Choroid plexus epithelial cell (primary cell): Measurements from ENCODE around the gene PRTFDC1.

Experiments
- DNase-seq: peaks from one replicate; pipeline ENCODE4 v3.0.0-alpha.2; 2010; ENCODE audit warnings: low read depth
- H3K4me3 ChIP-seq: 2 replicates; pipeline ENCODE4 v1.5.1; 2011; ENCODE audit warnings: low read depth, mild to moderate bottlenecking, control low read depth, low read length, moderate library complexity
- CTCF ChIP-seq: conservative IDR thresholded peaks from 2 replicates; pipeline ENCODE4 v1.5.1; 2011; ENCODE audit warnings: low read depth, mild to moderate bottlenecking, control low read depth, inconsistent platforms, low read length, moderate library complexity

The PRTFDC1 gene

GRCh38 chr10:24853661-24854060 is 98.7 kb downstream of the PRTFDC1 start:
- DNase-seq: no peak
- H3K4me3 ChIP-seq: no peak overlapping the region
- TF ChIP-seq CTCF: no peak

- H3K4me3 ChIP-seq: no peak overlapping the region
- TF ChIP-seq CTCF: no peak
- DNase-seq: peak; percentile 89
Observed at GRCh38 chr10:24851629-24852028, 100.8 kb downstream of the PRTFDC1 start.

GRCh38 chr10:24850727-24851296 is 101.6 kb downstream of the PRTFDC1 start:
- TF ChIP-seq CTCF: no peak
- H3K4me3 ChIP-seq: no peak overlapping the region
- DNase-seq: no peak

GRCh38 chr10:24849501-24850299 is 102.7 kb downstream of the PRTFDC1 start:
- no peak for TF ChIP-seq CTCF
- no peak for DNase-seq
- H3K4me3 ChIP-seq: no peak overlapping the region

GRCh38 chr10:24849051-24849450 is 103.4 kb downstream of the PRTFDC1 start:
- TF ChIP-seq CTCF: no peak
- H3K4me3 ChIP-seq: no peak overlapping the region
- no peak for DNase-seq

- TF ChIP-seq CTCF: no peak
- no peak overlapping the region for H3K4me3 ChIP-seq
- peak; percentile 33 for DNase-seq
Observed at GRCh38 chr10:24848195-24848594, 104.2 kb downstream of the PRTFDC1 start.
